GM23338 (cell line): ENCODE measurements around the gene DNAH17.

Experiments used
- CTCF ChIP-seq, 2 experiments: fragments of 200-600 bp in 1 of 2; sonication (generic) in 1 of 2; conservative IDR thresholded peaks; 2 replicates each; pipeline versions ENCODE4 v1.5.1 to v1.6.1; 2016 to 2017; ENCODE audit warnings: antibody characterized with exemption in 2 of 2, low read depth in 2 of 2, mild to moderate bottlenecking in 2 of 2, moderate library complexity in 1 of 2
- REST ChIP-seq: IDR thresholded peaks from one replicate; pipeline ENCODE4 v1.6.1; 2018; ENCODE audit warnings: antibody characterized with exemption; ENCODE audit not compliant: unreplicated experiment

GRCh38 chr17:78377858-78378224 is 199.4 kb downstream of the DNAH17 start:
- no peak for TF ChIP-seq CTCF (conservative IDR thresholded peaks at IDR 0.05; ENCODE audit: low read depth in 2 of 2)
- no peak for TF ChIP-seq REST
